Chondrocyte (in vitro differentiated cells): ENCODE results near the gene OBSL1. TPM values are rescaled to one million over a fixed set of nuclear protein-coding genes. Genes with fewer than 3 reads are reported as not detected.
A peak's percentile ranks its signal among the peaks of the same experiment; 100 is the strongest.

ENCODE experiments used
- DNase-seq: peaks from one replicate; pipeline ENCODE4 v3.0.0; 2021; ENCODE audit warnings: mixed read lengths, low spot score
- H3K27ac Mint-ChIP-seq: one replicate; pipeline ENCODE4 v1.8.0; 2021; ENCODE audit warnings: mild to moderate bottlenecking, moderate library complexity, mixed read lengths; ENCODE audit not compliant: unreplicated experiment
- H3K27me3 Mint-ChIP-seq: 2 replicates; pipeline ENCODE4 v1.8.0; 2021; ENCODE audit warnings: low read depth, mixed read lengths
- H3K36me3 Mint-ChIP-seq: 2 replicates; pipeline ENCODE4 v1.8.0; 2021; ENCODE audit warnings: low read depth, mixed read lengths
- H3K4me1 Mint-ChIP-seq: 2 replicates; pipeline ENCODE4 v1.8.0; 2021; ENCODE audit warnings: low read depth, mild to moderate bottlenecking, mixed read lengths
- H3K4me3 Mint-ChIP-seq: one replicate; pipeline ENCODE4 v1.8.0; 2021; ENCODE audit warnings: mild to moderate bottlenecking, moderate library complexity, mixed read lengths; ENCODE audit not compliant: unreplicated experiment
- H3K9me3 Mint-ChIP-seq: 2 replicates; pipeline ENCODE4 v1.8.0; 2021; ENCODE audit warnings: low read depth, mixed read lengths
- CTCF ChIP-seq: fragments of 200-600 bp; sonication (generic); IDR thresholded peaks from 2 replicates; pipeline ENCODE4 v1.5.0; 2021; ENCODE audit warnings: antibody characterized with exemption, mild to moderate bottlenecking, moderate library complexity
- total RNA-seq: library from RNA; stranded (reverse); gene quantifications from 3 replicates; pipeline ENCODE4 v1.2.1, GENCODE V29; 2021

Gene OBSL1
- total RNA-seq, 1 donor from 2014 or later, result 111 TPM

- peaks cover 18% of the 10 kb centered on the region for H3K4me1 Mint-ChIP-seq
- H3K9me3 Mint-ChIP-seq, result no peaks in the 10 kb centered on the region
- no peaks in the 10 kb centered on the region for H3K27me3 Mint-ChIP-seq
- peaks cover 4% of the 10 kb centered on the region for H3K36me3 Mint-ChIP-seq
- no peak for DNase-seq
- no peak overlapping the region for H3K4me3 Mint-ChIP-seq
- H3K27ac Mint-ChIP-seq, result no peak overlapping the region
- TF ChIP-seq CTCF, result no peak
These were observed 14.9 kb downstream of the OBSL1 start for GRCh38 chr2:219556413-219556812.

- Mint-ChIP-seq H3K4me3 (no peak overlapping the region), H3K27ac (no peak overlapping the region), H3K9me3 (no peaks in the 10 kb centered on the region), H3K27me3 (no peaks in the 10 kb centered on the region), H3K36me3 (peaks cover 4% of the 10 kb centered on the region), H3K4me1 (peaks cover 15% of the 10 kb centered on the region)
- no peak for DNase-seq
- no peak for TF ChIP-seq CTCF
These were observed 15.4 kb downstream of the OBSL1 start for GRCh38 chr2:219555956-219556355.

GRCh38 chr2:219554350-219554749 lies 17.0 kb downstream of the OBSL1 start:
- Mint-ChIP-seq H3K27me3 (no peaks in the 10 kb centered on the region), H3K36me3 (peaks cover 4% of the 10 kb centered on the region), H3K4me1 (peaks cover 15% of the 10 kb centered on the region), H3K27ac (no peak overlapping the region), H3K4me3 (no peak overlapping the region), H3K9me3 (no peaks in the 10 kb centered on the region)
- no peak for TF ChIP-seq CTCF
- DNase-seq, result peak; percentile 95

- H3K27ac Mint-ChIP-seq, result no peak overlapping the region
- no peaks in the 10 kb centered on the region for H3K9me3 Mint-ChIP-seq
- TF ChIP-seq CTCF, result no peak
- no peak overlapping the region for H3K4me3 Mint-ChIP-seq
- no peaks in the 10 kb centered on the region for H3K27me3 Mint-ChIP-seq
- DNase-seq, result no peak
- H3K4me1 Mint-ChIP-seq, result peaks cover 15% of the 10 kb centered on the region
- H3K36me3 Mint-ChIP-seq, result peaks cover 7% of the 10 kb centered on the region
These were observed 17.8 kb downstream of the OBSL1 start for GRCh38 chr2:219553463-219553963.

GRCh38 chr2:219553168-219553417 lies 18.2 kb downstream of the OBSL1 start:
- H3K4me3 Mint-ChIP-seq, result no peak overlapping the region

More at GRCh38 chr2:219553168-219553417, 18.2 kb downstream of the OBSL1 start:
- no peaks in the 10 kb centered on the region for H3K9me3 Mint-ChIP-seq
- H3K27me3 Mint-ChIP-seq, result no peaks in the 10 kb centered on the region
- peaks cover 15% of the 10 kb centered on the region for H3K4me1 Mint-ChIP-seq
- TF ChIP-seq CTCF, result no peak
- no peak for DNase-seq
- peaks cover 9% of the 10 kb centered on the region for H3K36me3 Mint-ChIP-seq
- no peak overlapping the region for H3K27ac Mint-ChIP-seq
